ENCODE results near the gene CNOT6. TPM values are rescaled to one million over a fixed set of nuclear protein-coding genes. Genes with fewer than 3 reads are reported as not detected.

The CNOT6 gene
- total and polyA plus RNA-seq, 4 donors, result 8.7 to 51.1 (median 14.8) TPM

DNA sequence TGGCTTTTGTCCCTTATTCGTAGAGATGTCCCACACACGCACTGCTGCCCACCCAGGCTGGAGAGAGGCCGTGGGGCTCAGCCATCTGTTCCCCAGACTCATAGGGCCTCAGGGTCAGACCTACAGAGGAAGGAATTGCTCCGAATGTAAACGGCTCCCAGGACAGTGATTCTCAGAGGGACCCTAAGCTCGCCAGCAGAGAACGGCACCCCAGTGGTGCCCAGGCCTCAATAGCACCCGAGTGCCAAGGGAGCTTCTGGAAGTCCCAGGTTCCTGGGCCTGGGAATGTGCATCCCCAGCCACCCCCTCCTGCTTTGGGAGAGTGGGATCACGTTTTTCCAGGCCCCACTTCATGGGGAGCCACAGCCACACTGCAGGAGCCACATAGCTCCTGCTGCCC, 32.9 kb upstream of the CNOT6 start:
- no peak for DNase-seq
- Histone ChIP-seq H3K27ac (ENCODE audit: low read depth in 1 of 2, low read length in 1 of 2) (no peak overlapping the region), H3K4me1 (ENCODE audit: control insufficient read depth in 5 of 5, insufficient read depth in 5 of 5, low read length in 5 of 5) (peaks cover 0 to 3% (median 0%) of the 10 kb centered on the region in 5 donors), H3K36me3 (ENCODE audit: control insufficient read depth in 4 of 4, insufficient read depth in 4 of 4, low read length in 4 of 4) (no peaks in the 10 kb centered on the region), H3K9me3 (ENCODE audit: control insufficient read depth in 4 of 4, insufficient read depth in 3 of 4, low read length in 3 of 4) (peaks cover 0 to 3% (median 0%) of the 10 kb centered on the region in 4 donors), H3K4me3 (no peak overlapping the region), H3K27me3 (ENCODE audit: control insufficient read depth in 3 of 3, insufficient read depth in 3 of 3, low read length in 2 of 3) (no peaks in the 10 kb centered on the region), H3K9ac (ENCODE audit: insufficient read depth in 1 of 2, low read length in 2 of 2) (no peak overlapping the region)
- TF ChIP-seq, protein P1, sequence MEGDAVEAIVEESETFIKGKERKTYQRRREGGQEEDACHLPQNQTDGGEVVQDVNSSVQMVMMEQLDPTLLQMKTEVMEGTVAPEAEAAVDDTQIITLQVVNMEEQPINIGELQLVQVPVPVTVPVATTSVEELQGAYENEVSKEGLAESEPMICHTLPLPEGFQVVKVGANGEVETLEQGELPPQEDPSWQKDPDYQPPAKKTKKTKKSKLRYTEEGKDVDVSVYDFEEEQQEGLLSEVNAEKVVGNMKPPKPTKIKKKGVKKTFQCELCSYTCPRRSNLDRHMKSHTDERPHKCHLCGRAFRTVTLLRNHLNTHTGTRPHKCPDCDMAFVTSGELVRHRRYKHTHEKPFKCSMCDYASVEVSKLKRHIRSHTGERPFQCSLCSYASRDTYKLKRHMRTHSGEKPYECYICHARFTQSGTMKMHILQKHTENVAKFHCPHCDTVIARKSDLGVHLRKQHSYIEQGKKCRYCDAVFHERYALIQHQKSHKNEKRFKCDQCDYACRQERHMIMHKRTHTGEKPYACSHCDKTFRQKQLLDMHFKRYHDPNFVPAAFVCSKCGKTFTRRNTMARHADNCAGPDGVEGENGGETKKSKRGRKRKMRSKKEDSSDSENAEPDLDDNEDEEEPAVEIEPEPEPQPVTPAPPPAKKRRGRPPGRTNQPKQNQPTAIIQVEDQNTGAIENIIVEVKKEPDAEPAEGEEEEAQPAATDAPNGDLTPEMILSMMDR (IDR thresholded peaks at IDR 0.05; ENCODE audit: control extremely low read depth, extremely low read depth), result no peak
- ATAC-seq (ENCODE audit: insufficient read depth, low FRiP score), result no peak
- 79 to 82% methylated on average over 9 of the region's 9 CpGs for WGBS, 2 donors

DNA sequence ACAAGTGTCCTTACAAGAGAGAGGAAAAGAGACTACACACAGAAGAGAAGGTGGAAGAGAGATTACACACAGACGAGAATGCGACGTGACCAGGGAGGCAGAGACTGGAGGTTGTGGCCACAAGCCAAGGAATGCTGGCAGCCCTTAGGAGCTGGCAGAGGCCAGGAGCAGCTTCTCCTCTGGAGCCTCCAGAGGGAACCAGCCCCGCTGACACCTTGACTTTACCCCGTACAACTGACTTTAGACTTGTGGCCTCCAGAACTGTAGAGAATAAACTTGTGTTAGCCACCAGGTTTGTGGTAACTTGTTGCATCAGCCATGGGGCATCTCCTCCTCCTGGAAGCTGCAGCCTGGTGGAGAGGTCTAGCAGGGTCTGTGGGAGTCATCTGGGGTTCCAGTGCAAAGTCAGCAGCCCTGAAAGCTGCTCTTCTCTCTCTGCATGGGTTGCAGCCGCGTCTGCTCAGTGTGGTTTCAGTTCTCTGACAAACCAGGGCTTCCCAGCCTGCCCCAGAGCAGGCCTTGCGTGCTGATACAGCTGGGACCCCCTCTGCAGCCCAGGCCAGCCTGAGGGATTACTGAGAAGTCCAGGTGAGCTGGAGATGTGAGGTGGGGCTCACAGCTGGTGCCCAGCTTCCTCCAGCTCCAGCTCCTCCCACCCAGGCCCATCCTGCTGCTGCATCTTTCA, 30.8 kb upstream of the CNOT6 start:
- no peak overlapping the region for H3K4me3 ChIP-seq

DNA sequence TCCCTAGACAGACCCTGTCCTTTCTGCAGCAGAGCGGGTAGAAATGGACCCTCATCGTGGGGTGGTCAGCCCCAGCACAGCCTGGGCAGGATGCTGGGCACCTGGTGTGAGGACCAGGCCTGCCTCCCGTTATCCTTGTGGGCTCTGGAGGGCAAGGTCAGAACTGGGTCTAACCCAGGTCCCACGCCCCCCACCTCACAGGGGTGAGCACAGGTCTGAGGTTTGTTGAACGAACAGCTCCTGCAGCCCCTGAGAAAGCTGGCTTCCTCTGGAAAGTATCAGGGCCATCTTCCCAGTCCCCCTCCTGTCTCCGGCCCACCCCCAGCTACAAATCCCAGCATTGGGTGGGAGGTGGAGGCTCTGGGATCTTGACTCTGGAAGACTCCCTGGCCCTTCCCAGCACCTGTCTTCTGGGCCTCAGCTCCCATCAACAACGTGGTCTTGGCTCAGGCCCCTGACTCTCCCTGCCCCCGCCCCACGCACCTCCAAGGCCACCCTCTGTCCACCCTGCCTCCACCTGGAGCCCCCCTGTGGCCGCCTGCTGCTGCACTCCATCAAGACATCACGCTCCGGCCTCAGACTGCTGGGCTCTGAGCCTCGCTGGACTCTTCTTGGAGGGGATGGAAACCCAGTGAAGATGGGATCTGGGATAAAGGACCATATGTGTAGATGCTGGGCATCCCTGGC, 30.1 kb upstream of the CNOT6 start:
- WGBS, 2 donors, result 72 to 87% methylated on average over 13 of the region's 13 CpGs
- no peak overlapping the region for H3K4me3 ChIP-seq
- H3K27me3 ChIP-seq (ENCODE audit: control insufficient read depth in 3 of 3, insufficient read depth in 3 of 3, low read length in 2 of 3), result no peaks in the 10 kb centered on the region
- TF ChIP-seq, protein P1 (IDR thresholded peaks at IDR 0.05; ENCODE audit: control extremely low read depth, extremely low read depth), result no peak
- H3K4me1 ChIP-seq (ENCODE audit: control insufficient read depth in 5 of 5, insufficient read depth in 5 of 5, low read length in 5 of 5), result peaks cover 0 to 12% (median 0%) of the 10 kb centered on the region in 5 donors
- no peak for ATAC-seq (ENCODE audit: insufficient read depth, low FRiP score)
- H3K27ac ChIP-seq (ENCODE audit: low read depth in 1 of 2, low read length in 1 of 2), result no peak overlapping the region
- H3K9ac ChIP-seq (ENCODE audit: insufficient read depth in 1 of 2, low read length in 2 of 2), result no peak overlapping the region
- H3K9me3 ChIP-seq (ENCODE audit: control insufficient read depth in 4 of 4, insufficient read depth in 3 of 4, low read length in 3 of 4), result peaks cover 0 to 3% (median 0%) of the 10 kb centered on the region in 4 donors
- no peak for DNase-seq
- no peaks in the 10 kb centered on the region for H3K36me3 ChIP-seq (ENCODE audit: control insufficient read depth in 4 of 4, insufficient read depth in 4 of 4, low read length in 4 of 4)

More for the DNA sequence above, 30.8 kb upstream of the CNOT6 start:
- TF ChIP-seq, protein P1 (IDR thresholded peaks at IDR 0.05; ENCODE audit: control extremely low read depth, extremely low read depth), result no peak
- ATAC-seq (ENCODE audit: insufficient read depth, low FRiP score) (no peak), DNase-seq (no peak)
- WGBS, 2 donors, result 69 to 78% methylated on average over 8 of the region's 8 CpGs
- peaks cover 0 to 12% (median 0%) of the 10 kb centered on the region in 5 donors for H3K4me1 ChIP-seq (ENCODE audit: control insufficient read depth in 5 of 5, insufficient read depth in 5 of 5, low read length in 5 of 5)
- H3K36me3 ChIP-seq (ENCODE audit: control insufficient read depth in 4 of 4, insufficient read depth in 4 of 4, low read length in 4 of 4), result no peaks in the 10 kb centered on the region
- H3K9ac ChIP-seq (ENCODE audit: insufficient read depth in 1 of 2, low read length in 2 of 2), result no peak overlapping the region
- H3K9me3 ChIP-seq (ENCODE audit: control insufficient read depth in 4 of 4, insufficient read depth in 3 of 4, low read length in 3 of 4), result peaks cover 0 to 3% (median 0%) of the 10 kb centered on the region in 4 donors
- H3K27ac ChIP-seq (ENCODE audit: low read depth in 1 of 2, low read length in 1 of 2), result no peak overlapping the region
- H3K27me3 ChIP-seq (ENCODE audit: control insufficient read depth in 3 of 3, insufficient read depth in 3 of 3, low read length in 2 of 3), result no peaks in the 10 kb centered on the region

Measured in lung (tissue), 12 donors.